Measurements from ENCODE around the gene ACVR1B.

ACVR1B gene

DNA sequence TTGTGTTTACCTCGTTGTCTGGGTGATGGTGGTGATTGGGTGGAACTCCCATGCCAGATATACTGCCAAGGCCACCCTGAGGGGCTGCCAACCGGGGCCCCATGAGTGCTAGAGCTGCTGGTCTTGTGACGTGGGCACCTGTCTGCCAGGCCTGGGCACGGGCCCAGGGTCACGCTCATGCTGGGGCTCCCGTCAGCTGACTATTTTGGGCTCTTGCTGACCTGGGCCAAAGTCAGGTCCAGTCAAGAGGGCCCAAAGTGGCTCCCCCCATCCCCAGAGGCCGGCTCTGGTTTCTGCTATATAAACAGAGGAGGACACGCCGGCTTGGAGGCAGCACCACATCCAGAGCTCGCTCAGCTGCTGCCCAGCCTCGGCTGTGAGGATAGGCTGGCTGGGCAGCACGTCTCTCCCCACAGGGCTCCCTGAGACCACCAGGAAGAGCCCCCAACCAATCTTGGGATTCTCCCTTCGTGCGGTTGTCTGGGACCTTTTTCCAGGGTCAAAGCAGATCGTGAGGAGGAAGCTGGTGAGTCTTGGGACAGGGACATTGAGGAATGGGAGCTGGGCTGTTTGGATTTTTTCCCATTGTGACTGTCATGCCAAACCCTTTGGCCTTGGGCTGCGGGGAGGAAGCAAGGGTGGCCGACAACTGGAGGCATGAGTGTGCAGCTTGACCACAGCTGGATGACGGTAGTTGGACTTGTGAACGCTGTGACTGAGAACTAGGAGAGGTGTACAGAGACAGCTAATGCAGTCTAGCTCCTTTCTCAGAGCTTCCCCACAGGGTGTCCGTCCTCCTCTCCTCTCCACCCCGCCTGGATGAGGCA lies 92.1 kb downstream of the ACVR1B start:
- TF ChIP-seq, protein P1, sequence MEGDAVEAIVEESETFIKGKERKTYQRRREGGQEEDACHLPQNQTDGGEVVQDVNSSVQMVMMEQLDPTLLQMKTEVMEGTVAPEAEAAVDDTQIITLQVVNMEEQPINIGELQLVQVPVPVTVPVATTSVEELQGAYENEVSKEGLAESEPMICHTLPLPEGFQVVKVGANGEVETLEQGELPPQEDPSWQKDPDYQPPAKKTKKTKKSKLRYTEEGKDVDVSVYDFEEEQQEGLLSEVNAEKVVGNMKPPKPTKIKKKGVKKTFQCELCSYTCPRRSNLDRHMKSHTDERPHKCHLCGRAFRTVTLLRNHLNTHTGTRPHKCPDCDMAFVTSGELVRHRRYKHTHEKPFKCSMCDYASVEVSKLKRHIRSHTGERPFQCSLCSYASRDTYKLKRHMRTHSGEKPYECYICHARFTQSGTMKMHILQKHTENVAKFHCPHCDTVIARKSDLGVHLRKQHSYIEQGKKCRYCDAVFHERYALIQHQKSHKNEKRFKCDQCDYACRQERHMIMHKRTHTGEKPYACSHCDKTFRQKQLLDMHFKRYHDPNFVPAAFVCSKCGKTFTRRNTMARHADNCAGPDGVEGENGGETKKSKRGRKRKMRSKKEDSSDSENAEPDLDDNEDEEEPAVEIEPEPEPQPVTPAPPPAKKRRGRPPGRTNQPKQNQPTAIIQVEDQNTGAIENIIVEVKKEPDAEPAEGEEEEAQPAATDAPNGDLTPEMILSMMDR (IDR thresholded peaks at IDR 0.05; ENCODE audit: poor library complexity, severe bottlenecking) = no peak
- H3K27ac ChIP-seq (ENCODE audit: poor library complexity, severe bottlenecking) = no peak overlapping the region
- no peaks in the 10 kb centered on the region for H3K4me1 ChIP-seq (ENCODE audit: insufficient read depth, poor library complexity, severe bottlenecking)
- H3K27me3 ChIP-seq (ENCODE audit: insufficient read depth, poor library complexity, severe bottlenecking) = no peaks in the 10 kb centered on the region
- H3K36me3 ChIP-seq (ENCODE audit: low read depth) = no peaks in the 10 kb centered on the region
- ATAC-seq (ENCODE audit: low read depth) = no peak
- DNase-seq (ENCODE audit: low spot score) = no peak
- no peak overlapping the region for H3K4me3 ChIP-seq (ENCODE audit: severe bottlenecking)
- H3K9me3 ChIP-seq (ENCODE audit: severe bottlenecking) = no peaks in the 10 kb centered on the region

DNA sequence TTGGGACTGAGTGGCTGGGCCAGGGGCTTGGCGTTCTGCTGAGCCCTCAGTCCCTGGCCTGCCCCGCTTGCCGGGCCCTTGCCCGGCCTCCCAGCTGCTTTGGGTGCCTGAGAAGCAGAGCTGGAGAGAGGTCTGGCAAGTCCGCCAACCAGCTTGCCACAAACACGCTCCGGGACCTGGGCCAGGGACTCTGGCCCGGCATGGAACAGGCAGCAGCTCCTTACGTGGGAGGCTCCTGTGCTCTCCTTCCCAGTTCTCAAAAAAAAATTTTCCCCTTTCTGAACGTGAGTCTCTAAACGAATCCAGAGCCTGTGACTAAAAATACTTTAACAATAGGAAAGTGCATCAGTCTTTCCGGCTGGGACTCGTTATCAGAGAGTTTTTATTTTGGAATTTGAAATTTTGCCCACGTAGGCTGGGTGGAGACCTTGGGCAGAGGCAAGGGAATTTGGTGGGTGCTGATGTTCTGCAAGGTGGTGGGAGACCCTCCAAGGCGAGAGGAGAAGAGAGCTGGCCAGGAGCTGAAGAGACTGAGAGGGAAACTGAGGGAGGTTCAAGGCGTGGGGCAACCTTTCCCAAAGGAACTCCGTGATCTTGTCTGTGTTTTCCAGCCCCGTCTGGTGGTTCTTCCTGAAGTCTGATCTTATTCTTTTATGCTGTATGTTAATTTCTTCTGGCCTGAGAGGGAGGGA lies 92.9 kb downstream of the ACVR1B start:
- no peaks in the 10 kb centered on the region for H3K4me1 ChIP-seq (ENCODE audit: insufficient read depth, poor library complexity, severe bottlenecking)
- no peak for ATAC-seq (ENCODE audit: low read depth)

DNA sequence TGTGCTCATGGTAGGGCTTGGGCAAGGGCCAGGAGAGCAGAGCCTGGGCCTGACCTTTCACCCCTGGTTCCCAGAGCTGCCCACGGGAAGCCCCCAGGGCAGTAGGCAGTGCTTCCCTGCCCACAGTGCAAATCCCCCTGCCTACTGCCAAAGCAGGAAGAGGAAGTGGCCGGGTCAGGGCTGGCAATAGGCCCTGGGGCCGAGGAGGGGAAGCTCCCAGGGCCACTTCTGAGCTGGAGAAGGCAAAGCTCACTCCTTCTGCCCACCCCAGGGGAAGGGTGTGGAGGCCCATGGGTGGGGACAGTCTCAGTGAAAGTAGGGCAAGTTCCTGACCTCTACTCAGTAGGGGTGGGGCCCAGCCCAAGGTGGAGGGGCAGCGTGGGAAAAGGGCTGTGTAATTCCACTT lies 94.3 kb downstream of the ACVR1B start:
- ATAC-seq (ENCODE audit: low read depth) = no peak
- H3K4me1 ChIP-seq (ENCODE audit: insufficient read depth, poor library complexity, severe bottlenecking) = peaks cover 7% of the 10 kb centered on the region

More for the DNA sequence above, 92.9 kb downstream of the ACVR1B start:
- H3K27me3 ChIP-seq (ENCODE audit: insufficient read depth, poor library complexity, severe bottlenecking) = no peaks in the 10 kb centered on the region
- H3K27ac ChIP-seq (ENCODE audit: poor library complexity, severe bottlenecking) = no peak overlapping the region
- H3K9me3 ChIP-seq (ENCODE audit: severe bottlenecking) = no peaks in the 10 kb centered on the region
- no peak for DNase-seq (ENCODE audit: low spot score)
- H3K36me3 ChIP-seq (ENCODE audit: low read depth) = no peaks in the 10 kb centered on the region
- TF ChIP-seq, protein P1 (IDR thresholded peaks at IDR 0.05; ENCODE audit: poor library complexity, severe bottlenecking) = no peak
- no peak overlapping the region for H3K4me3 ChIP-seq (ENCODE audit: severe bottlenecking)

More for the DNA sequence above, 94.3 kb downstream of the ACVR1B start:
- TF ChIP-seq, protein P1 (IDR thresholded peaks at IDR 0.05; ENCODE audit: poor library complexity, severe bottlenecking) = no peak
- Histone ChIP-seq H3K9me3 (ENCODE audit: severe bottlenecking) (no peaks in the 10 kb centered on the region), H3K36me3 (ENCODE audit: low read depth) (no peaks in the 10 kb centered on the region), H3K27ac (ENCODE audit: poor library complexity, severe bottlenecking) (no peak overlapping the region), H3K27me3 (ENCODE audit: insufficient read depth, poor library complexity, severe bottlenecking) (no peaks in the 10 kb centered on the region), H3K4me3 (ENCODE audit: severe bottlenecking) (no peak overlapping the region)
- DNase-seq (ENCODE audit: low spot score) = no peak
